Loucy (cell line): ENCODE data around the gene VSIG8.

Source experiments
- CTCF ChIP-seq: fragments of 200-600 bp; sonication (generic); conservative IDR thresholded peaks from 2 replicates; pipeline ENCODE4 v1.5.1; 2014; ENCODE audit warnings: mild to moderate bottlenecking, antibody characterized with exemption, low read length
- EZH2phosphoT487 ChIP-seq: fragments of 200-600 bp; IDR thresholded peaks from 2 replicates; pipeline ENCODE4 v1.6.1; 2018; ENCODE audit warnings: antibody characterized with exemption, mild to moderate bottlenecking, moderate library complexity, borderline replicate concordance

- no peak for TF ChIP-seq CTCF
- no peak for TF ChIP-seq EZH2phosphoT487
These were observed 7.7 kb downstream of the VSIG8 start for GRCh38 chr1:159854693-159855192.
